ENCODE results near the gene TTYH3.
"Not testable (repeated sequence)": the region's sequence is repeated elsewhere in the genome, so short reads cannot be mapped to it uniquely, and the experiment has no call there.

TTYH3 gene

DNA sequence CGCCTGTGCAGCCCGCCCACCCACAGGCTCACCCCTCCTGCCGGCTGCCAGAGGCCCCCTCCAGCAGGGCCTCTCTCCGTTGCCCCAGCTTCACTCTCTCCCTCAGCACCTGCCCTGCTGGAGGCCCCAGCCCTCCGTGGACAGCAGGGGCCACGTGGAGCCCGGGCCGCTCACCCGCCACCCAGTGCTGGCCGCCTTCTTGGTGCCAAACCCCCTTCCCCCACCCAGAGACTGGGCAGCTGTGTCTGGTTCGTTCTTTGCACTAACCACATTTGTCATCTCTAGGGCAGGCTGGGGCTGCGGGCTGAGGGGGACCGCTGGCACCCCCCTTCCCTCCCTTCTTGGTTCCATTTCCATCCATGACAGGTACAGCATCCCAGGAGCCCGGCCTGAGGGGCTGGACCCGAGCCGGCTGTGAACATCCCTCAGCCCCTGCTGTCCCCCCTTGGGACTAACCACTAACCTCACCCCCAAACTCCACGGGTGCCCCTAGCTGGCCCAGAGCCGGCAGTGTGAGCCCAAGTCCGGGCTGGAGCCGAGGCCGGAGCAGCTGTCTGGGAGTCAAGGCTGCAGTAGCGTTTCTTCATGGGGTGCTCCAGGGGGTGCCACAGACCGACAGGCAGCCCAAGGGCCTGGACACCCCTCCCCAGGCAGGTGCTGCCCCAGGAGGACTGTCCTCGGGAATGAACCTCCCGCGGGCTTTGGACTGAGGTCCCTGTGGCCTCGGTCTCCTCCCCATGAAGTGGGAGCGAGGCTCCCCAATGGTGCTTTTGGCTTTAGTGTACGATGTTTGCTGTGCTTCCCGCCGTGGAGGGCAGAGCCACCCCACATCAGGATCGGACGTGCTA, 30.7 kb downstream of the TTYH3 start:
- no peak overlapping the region for H3K4me3 ChIP-seq (ENCODE audit: low read depth, low read length)

DNA sequence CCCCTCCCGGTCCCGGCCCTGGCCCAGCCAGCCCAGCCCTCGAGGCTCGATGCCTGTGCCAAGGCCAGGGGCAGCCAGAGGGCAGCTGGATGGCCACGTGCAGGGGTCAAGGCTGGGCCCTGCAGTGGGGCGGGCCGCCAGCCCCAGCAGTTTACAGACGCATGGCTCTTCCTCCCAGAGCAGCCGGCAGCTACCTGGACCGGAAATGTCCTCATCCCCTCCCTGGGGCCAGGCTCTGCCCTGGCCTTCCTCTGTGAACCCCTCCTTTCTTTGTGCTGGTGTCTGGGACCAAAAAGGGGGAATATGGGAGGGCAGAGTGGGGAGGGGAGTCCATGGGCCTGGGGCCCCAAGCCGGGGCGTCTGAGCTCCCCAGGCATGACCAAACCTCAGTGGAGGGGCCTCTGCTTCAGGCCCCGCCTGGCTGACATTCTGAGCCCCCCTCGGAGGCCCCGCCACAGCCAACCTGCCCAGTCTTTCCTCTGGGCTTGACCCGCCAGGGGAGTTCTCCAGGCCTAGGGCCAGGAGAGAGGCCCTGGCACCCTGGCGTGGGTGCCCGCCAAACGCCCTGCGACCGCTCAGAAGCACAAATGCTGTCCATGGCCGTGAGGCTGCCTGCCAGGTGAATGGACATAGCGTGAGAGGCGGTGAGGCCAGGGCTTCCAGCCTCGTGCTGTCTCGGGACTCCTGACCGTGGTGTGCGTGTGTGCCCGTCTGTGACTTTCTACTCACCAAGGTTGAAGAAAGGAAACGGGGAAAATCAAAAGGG, 31.5 kb downstream of the TTYH3 start:
- H3K4me3 ChIP-seq (ENCODE audit: low read depth, low read length): no peak overlapping the region

DNA sequence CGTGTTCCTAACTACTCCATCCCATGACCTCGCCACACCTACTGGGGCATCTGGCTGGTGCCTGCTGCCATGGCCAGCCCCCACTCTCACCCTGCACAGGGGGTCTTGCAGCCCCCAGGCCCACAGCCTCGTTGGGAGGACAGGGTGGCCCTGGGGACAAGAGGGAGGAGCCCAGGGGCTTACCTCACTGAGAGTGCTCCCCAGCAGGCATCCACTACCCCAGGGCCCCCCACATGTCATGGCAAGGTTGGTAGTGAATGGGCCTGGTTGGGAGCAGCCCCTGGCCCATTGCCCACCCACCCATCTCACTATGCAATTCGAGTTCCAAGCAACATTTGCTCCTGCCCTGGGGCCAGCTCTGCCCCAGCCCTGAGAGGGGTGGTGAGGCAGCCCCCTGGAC, 32.2 kb downstream of the TTYH3 start:
- H3K4me3 ChIP-seq (ENCODE audit: low read depth, low read length): no peak overlapping the region

GRCh38 chr7:2665359-2665791, 33.6 kb downstream of the TTYH3 start:
- no peak overlapping the region for H3K4me3 ChIP-seq (ENCODE audit: low read depth, low read length)

DNA sequence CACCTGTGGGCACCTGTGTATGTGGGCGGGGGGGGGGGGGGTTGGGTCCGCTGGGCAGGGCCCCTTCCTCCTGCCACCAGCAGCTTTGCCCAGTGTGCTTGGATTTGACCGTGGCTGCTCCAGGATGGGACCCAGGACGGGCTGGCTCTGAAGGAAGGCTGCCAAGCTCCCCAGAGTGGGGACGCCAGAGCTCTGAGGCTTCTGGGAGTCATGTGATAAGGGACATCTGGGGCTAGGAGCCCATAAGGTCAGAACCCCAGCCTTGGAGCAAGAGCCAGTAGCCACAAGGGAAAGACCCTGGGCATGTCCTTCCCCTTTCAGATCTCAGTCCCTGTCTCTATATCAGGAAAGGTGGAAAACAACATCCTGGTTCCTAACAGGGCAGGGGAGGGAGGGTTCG, 34.4 kb downstream of the TTYH3 start:
- no peak overlapping the region for H3K4me3 ChIP-seq (ENCODE audit: low read depth, low read length)

GRCh38 chr7:2666588-2667250, 34.9 kb downstream of the TTYH3 start:
- no peak overlapping the region for H3K4me3 ChIP-seq (ENCODE audit: low read depth, low read length)

DNA sequence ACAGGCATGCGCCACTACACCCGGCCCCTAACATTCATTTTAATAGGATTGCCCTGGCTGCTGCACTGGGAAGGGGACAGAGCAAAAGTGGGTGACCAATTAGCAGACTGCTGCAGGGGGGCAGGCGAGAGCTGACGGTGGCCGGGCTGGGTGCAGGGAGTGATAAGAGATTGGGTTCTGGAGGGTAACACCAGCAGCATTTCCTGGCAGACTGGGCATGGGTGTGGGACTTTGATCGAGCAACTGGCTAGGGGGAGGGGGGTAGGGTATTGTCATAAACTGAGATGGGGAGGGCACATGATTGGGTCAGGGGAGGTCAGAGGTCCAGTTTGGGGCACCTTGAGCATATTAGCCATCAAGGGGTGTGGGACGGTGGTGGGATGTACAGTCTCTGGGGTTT, 36.1 kb downstream of the TTYH3 start:
- H3K4me3 ChIP-seq (ENCODE audit: low read depth, low read length): no peak overlapping the region

DNA sequence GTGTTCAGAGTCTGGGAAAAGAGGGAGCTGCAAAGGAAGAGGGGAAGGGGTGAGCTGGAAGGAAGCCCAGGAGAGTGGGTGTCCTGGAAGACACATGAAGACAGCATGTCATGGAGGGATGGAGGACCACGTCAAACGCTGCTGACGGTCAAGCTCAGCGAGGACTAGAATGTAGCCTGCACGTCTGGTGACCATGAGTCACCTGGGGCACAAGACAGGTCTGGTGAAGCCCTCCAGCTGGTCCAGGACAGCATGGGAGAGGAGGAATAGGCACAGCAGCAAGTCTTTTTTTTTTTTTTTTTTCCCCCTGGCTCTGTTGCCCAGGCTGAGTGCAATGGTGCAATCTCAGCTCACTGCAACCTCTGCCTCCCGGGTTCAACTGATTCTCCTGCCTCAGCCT, 36.6 kb downstream of the TTYH3 start:
- H3K4me3 ChIP-seq (ENCODE audit: low read depth, low read length): no peak overlapping the region

DNA sequence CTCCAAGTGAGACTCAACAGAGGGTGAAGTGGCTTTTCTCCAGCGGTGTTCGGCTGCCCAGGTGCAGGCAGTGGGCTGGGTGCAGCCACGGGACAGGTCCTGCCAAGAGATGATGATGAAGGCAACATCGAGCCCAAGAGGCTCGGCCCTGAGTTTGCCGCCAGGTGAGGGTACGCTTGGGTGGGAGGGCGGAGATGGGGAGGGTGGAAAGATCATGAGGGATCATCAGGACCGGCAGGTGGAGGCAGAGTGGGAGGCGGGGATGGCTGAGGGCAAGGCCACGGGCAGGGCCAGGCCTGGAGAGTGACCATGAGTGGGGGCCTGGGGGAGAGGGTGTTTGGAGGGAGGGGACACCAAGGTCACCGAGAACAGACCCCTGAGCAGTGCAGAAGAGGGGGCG, 38.4 kb downstream of the TTYH3 start:
- H3K4me3 ChIP-seq (ENCODE audit: low read depth, low read length): no peak overlapping the region

GRCh38 chr7:2670720-2671391, 39.1 kb downstream of the TTYH3 start:
- no peak overlapping the region for H3K4me3 ChIP-seq (ENCODE audit: low read depth, low read length)

GRCh38 chr7:2673214-2673613, 41.4 kb downstream of the TTYH3 start:
- not testable (repeated sequence) for H3K4me3 ChIP-seq (ENCODE audit: low read depth, low read length)

DNA sequence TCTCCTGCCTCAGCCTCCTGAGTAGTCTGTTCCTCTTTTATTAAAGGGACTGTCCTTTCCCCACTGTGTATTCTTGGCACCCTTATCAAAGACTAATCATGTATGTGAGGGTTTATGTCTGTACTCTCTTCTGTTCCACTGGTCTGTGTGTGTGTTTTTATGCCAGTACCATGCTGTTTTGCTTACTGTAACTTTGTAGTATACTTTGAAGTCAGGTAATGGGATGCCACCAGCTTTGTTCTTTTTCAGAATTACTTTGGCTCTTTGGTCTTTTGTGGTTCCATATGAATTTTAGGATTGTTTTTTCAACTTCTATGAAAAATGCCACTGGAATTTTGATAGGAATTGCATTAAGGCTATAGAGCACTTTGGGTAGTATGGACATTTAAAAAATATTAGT, 42.1 kb downstream of the TTYH3 start:
- H3K4me3 ChIP-seq (ENCODE audit: low read depth, low read length): no peak overlapping the region

- no peak overlapping the region for H3K4me3 ChIP-seq (ENCODE audit: low read depth, low read length)
Measured at GRCh38 chr7:2675256-2675764, 43.5 kb downstream of the TTYH3 start.

DNA sequence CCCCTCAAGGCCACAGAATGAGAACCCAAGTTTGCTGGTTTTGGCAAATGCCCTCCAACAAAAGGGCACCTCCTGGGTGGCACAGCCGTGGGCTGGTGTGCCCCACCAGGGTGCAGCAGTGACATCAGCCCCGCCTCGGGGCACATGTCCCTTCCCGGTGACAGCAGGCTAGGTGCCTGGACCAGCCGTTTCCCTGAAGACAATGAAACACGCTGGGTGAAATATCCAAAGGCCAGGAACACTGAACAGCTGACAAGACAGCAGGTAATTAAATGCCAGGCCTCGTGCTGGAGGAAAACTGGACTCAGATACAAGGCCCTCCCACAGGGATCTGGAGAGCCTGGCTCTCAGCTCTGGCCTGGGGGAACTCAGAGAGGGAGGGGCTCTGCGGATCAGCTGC, 44.8 kb downstream of the TTYH3 start:
- not testable (repeated sequence) for H3K4me3 ChIP-seq (ENCODE audit: low read depth, low read length)

DNA sequence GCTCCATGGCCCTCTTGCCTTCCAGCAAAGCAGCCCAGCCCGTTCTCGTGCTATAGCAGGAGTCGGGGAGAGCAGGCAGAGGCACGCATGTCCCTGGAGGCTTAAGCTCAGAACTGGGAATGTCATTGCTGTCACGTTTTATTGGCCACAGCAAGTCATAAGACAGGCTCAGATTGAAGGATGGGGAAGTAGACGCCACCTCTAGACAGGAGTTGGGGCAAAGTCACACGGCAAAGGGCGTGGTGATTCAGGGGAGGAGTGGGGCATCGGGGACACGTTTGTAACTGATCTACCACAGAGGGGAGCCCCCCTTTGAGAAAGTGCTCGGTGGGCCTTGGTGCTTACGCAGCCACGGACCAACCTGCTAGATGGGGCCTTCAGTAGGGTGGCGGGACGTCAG, 46.7 kb downstream of the TTYH3 start:
- not testable (repeated sequence) for H3K4me3 ChIP-seq (ENCODE audit: low read depth, low read length)

GRCh38 chr7:2679135-2680127, 47.6 kb downstream of the TTYH3 start:
- H3K4me3 ChIP-seq (ENCODE audit: low read depth, low read length): not testable (repeated sequence)

GRCh38 chr7:2680256-2680655, 48.5 kb downstream of the TTYH3 start:
- H3K4me3 ChIP-seq (ENCODE audit: low read depth, low read length): no peak overlapping the region

DNA sequence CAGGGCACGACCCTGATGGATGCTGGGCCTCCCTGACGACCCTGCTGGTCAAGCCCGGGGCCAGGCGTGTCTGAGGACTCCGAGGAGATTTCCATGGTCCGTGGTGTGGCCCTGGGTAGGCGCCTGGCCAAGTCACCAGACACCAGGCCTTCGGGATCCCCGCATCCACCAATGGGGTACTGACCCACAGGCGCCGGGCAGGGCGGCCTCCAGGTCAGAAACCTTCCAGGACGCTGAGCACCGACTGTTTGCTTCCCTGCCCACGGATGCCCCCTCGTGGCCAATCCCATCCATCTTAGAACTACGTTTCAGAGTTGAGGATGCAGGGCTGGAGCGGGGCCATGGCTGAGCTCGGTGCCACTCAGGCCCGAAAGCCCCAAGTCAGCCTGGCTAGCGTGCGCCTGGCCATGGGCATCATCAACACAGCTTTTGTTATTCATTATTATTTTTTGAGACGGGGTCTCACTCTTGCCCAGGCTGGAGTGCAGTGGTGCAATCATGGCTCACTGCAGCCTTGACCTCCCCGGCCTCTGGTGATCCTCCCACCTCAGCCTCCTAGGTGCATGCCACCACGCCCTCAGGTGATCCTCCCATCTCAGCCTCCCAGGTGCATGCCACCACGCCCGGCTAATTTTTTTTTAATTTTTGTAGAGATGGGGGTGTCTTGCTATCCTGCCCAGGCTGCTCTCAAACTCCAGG, 49.2 kb downstream of the TTYH3 start:
- no peak overlapping the region for H3K4me3 ChIP-seq (ENCODE audit: low read depth, low read length)
